Measurements from ENCODE around the gene ADAMTS16. TPM values are rescaled to one million over a fixed set of nuclear protein-coding genes. Genes with fewer than 3 reads are reported as not detected.

ADAMTS16 gene
- total and polyA plus RNA-seq, 9 donors = 7.4 to 32.7 (median 13.6) TPM

DNA sequence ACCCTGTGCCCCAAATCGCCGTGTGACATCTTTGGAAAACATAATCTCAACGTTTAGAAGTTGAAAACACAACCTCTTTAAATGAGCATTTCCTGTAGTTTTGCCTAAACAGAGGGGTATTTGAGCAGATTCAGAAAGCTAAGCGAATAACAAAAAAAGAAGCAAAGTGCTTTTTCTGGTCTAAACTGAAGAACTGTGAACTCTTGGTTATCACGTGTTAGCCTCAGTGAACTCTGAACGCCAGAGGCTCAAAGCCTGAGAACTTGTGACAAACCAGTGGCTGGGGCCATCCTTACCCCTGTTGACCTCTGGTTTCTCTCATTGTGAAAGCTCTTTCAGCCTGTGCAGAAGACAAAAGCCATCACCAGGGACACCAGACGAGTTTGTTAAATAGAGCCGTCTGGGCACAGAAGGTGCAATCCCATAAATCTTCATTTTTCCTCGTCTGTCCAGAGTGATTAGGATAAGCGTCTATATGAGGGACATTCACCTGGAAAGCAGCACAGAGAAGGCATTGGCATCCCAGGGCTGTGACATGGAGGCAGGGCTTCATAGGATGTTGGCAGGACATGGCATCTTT is 220.9 kb downstream of the ADAMTS16 start:
- intact Hi-C loops (cut with DNase I) = no loop called here
- DNase-seq = no peak

DNA sequence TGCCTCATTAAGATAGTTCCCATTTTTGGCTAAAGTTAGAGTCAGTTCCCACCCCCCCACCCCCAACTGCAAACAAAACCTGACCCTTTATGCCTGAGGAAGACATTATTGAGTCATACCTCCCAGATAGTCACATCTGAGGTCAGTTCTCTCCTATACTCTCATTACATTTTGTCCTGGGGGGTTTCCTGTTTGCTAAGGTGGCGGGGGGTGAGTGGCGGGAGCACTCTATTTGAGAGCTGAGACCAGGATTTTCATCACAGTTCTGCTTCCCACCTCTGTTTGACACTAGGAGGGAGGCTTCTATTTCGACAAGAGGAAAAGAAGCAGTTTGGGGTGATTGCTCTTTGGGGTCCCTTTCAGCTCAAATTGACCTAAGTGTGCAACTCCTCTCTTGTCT is 222.9 kb downstream of the ADAMTS16 start:
- no peaks in the 10 kb centered on the region for H3K27me3 ChIP-seq
- no peak overlapping the region for H3K27ac ChIP-seq
- H3K4me1 ChIP-seq (ENCODE audit: insufficient read depth) = no peaks in the 10 kb centered on the region
- H3K4me3 ChIP-seq = no peak overlapping the region
- 89 to 100% (median 94%) methylated on average over 3 of the region's 3 CpGs for WGBS, 3 donors
- no peaks in the 10 kb centered on the region for H3K9me3 ChIP-seq
- no peaks in the 10 kb centered on the region for H3K36me3 ChIP-seq
- intact Hi-C loops (cut with DNase I) = no loop called here
- no peak for DNase-seq
- TF ChIP-seq POLR2A (IDR thresholded peaks at IDR 0.05) (no peak), EP300 (IDR thresholded peaks at IDR 0.05) (no peak)
- TF ChIP-seq, protein P1, sequence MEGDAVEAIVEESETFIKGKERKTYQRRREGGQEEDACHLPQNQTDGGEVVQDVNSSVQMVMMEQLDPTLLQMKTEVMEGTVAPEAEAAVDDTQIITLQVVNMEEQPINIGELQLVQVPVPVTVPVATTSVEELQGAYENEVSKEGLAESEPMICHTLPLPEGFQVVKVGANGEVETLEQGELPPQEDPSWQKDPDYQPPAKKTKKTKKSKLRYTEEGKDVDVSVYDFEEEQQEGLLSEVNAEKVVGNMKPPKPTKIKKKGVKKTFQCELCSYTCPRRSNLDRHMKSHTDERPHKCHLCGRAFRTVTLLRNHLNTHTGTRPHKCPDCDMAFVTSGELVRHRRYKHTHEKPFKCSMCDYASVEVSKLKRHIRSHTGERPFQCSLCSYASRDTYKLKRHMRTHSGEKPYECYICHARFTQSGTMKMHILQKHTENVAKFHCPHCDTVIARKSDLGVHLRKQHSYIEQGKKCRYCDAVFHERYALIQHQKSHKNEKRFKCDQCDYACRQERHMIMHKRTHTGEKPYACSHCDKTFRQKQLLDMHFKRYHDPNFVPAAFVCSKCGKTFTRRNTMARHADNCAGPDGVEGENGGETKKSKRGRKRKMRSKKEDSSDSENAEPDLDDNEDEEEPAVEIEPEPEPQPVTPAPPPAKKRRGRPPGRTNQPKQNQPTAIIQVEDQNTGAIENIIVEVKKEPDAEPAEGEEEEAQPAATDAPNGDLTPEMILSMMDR (IDR thresholded peaks at IDR 0.05) = no peak

More for the DNA sequence above, 220.9 kb downstream of the ADAMTS16 start:
- Histone ChIP-seq H3K4me1 (ENCODE audit: insufficient read depth) (no peaks in the 10 kb centered on the region), H3K4me3 (no peak overlapping the region), H3K36me3 (no peaks in the 10 kb centered on the region), H3K9me3 (no peaks in the 10 kb centered on the region), H3K27me3 (no peaks in the 10 kb centered on the region), H3K27ac (no peak overlapping the region)
- TF ChIP-seq EP300 (IDR thresholded peaks at IDR 0.05) (no peak), POLR2A (IDR thresholded peaks at IDR 0.05) (no peak)
- TF ChIP-seq, protein P1 (IDR thresholded peaks at IDR 0.05) = no peak
- WGBS, 3 donors = 74 to 81% (median 78%) methylated on average over 10 of the region's 10 CpGs

DNA sequence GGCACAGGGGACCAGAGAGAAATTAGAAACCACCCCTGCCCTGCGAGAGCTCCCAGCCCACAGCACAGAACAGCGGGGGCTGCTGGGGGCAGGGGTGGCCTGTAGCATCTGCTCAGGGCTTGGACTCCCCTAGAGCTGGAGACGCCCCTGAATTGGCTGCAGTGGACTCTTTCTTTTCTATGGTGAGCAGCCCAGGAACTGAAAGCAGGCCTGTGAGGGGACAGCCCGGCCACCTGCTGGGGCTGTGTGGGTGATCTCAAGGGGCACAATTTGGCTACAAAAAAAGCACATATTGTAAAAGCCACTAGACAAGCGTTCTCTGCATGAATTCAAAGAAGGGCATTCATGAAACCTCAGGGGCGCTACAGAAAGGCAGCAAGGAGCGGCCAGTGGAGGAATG is 224.8 kb downstream of the ADAMTS16 start:
- WGBS, 3 donors = 90 to 95% (median 95%) methylated on average over 7 of the region's 7 CpGs
- Histone ChIP-seq H3K9me3 (no peaks in the 10 kb centered on the region), H3K27me3 (no peaks in the 10 kb centered on the region), H3K36me3 (no peaks in the 10 kb centered on the region), H3K27ac (no peak overlapping the region), H3K4me1 (ENCODE audit: insufficient read depth) (peaks cover 2% of the 10 kb centered on the region), H3K4me3 (no peak overlapping the region)
- TF ChIP-seq POLR2A (IDR thresholded peaks at IDR 0.05) (no peak), EP300 (IDR thresholded peaks at IDR 0.05) (no peak)
- TF ChIP-seq, protein P1 (IDR thresholded peaks at IDR 0.05) = no peak
- intact Hi-C loops (cut with DNase I) = no loop called here
- DNase-seq = no peak

DNA sequence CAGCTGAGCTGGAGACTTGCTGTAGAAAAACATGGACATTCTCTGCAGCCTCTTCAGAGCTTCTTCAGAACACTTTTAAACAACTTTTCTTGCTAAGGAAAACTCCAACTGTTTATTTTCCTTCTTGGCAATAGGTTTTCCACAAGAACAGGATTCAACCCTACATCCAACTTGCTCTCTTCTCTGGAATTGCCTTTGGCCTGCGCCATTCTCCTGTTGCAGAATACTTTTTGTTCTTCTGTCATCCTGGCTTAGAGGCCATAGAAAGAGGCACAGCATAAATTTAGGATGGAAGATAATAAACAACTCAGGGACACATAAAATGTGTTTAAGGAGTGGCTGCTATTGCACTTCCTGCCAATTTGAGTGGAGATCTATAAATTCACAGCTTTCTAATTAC is 227.6 kb downstream of the ADAMTS16 start:
- intact Hi-C loops (cut with DNase I) = no loop called here

More for the DNA sequence above, 227.6 kb downstream of the ADAMTS16 start:
- 64 to 97% (median 95%) methylated on average over 1 of the region's 1 CpG for WGBS, 3 donors
- peaks cover 2% of the 10 kb centered on the region for H3K4me1 ChIP-seq (ENCODE audit: insufficient read depth)
- no peak for TF ChIP-seq EP300 (IDR thresholded peaks at IDR 0.05)
- TF ChIP-seq POLR2A (IDR thresholded peaks at IDR 0.05) = no peak
- TF ChIP-seq, protein P1 (IDR thresholded peaks at IDR 0.05) = no peak
- H3K4me3 ChIP-seq = no peak overlapping the region
- H3K36me3 ChIP-seq = no peaks in the 10 kb centered on the region
- no peak overlapping the region for H3K27ac ChIP-seq
- H3K27me3 ChIP-seq = no peaks in the 10 kb centered on the region
- H3K9me3 ChIP-seq = no peaks in the 10 kb centered on the region
- DNase-seq = no peak

Measured in ovary (tissue), 9 donors.